Astrocyte (in vitro differentiated cells and primary cell): ENCODE results near the gene PALM2AKAP2.

Experiments used
- CTCF ChIP-seq: IDR thresholded peaks from 2 replicates; pipeline ENCODE4 v1.5.1; 2011; ENCODE audit warnings: low read depth, mild to moderate bottlenecking, inconsistent platforms, low read length, moderate library complexity; ENCODE audit not compliant: insufficient read depth
- EZH2 ChIP-seq: IDR thresholded peaks from 2 replicates; pipeline ENCODE4 v1.6.1; 2012; ENCODE audit warnings: mild to moderate bottlenecking, low read length, inconsistent platforms; ENCODE audit not compliant: insufficient read depth

- TF ChIP-seq CTCF (no peak), EZH2 (no peak)
Observed at GRCh38 chr9:109765830-109766229, 14.2 kb upstream of the PALM2AKAP2 start.
